Peyer's patch (tissue), 4 donors: ENCODE results near the gene ALDOC.

Experiments used
- CTCF ChIP-seq, 6 experiments: fragments of 450-650 bp in 4 of 6; fragments of 200-600 bp in 2 of 6; sonication (generic) in 1 of 6; IDR thresholded peaks; one replicate each; pipeline ENCODE4 v1.5.1; 2017 to 2019; ENCODE audit warnings: antibody characterized with exemption in 6 of 6, mild to moderate bottlenecking in 3 of 6, moderate library complexity in 1 of 6
- POLR2A ChIP-seq, 2 donors: fragments of 450-650 bp; IDR thresholded peaks; one replicate each; pipeline ENCODE4 v1.5.1; 2017; ENCODE audit warnings: antibody characterized with exemption in 2 of 2, mild to moderate bottlenecking in 2 of 2, moderate library complexity in 2 of 2

GRCh38 chr17:28528327-28529012 lies 48.2 kb downstream of the ALDOC start:
- TF ChIP-seq POLR2A (IDR thresholded peaks at IDR 0.05) (no peak), CTCF (IDR thresholded peaks at IDR 0.05) (no peak)
